Endothelial cell of hepatic sinusoid (primary cell): ENCODE measurements around the gene FETUB.
"Not testable (repeated sequence)": the region's sequence is repeated elsewhere in the genome, so short reads cannot be mapped to it uniquely, and the experiment has no call there.

Experiments used
- in situ Hi-C: cut with HindIII; loops from 2 replicates; pipeline ENCODE4 v1.10.0; 2017; ENCODE audit warnings: low sequenced_read_pairs

FETUB gene

DNA sequence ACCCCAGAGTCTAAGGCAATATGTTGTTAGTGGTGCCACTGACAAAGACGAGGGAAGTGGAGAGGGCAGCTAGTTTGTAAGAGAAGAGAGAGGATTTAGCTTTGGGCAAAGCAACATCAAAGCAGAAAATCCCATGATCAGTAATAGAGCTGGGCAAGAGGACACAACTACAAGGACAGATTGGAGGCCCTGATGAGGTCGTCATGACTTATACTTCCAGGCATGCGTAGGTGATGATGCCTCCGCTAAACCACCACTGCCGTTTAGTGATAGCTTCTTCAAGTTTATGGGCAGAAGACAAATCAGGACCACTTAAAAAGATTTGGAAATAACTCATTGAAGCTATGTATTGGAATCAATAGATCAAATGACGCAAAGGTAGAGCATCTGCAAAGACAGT lies 28.2 kb downstream of the FETUB start:
- in situ Hi-C loops = no loop called here

DNA sequence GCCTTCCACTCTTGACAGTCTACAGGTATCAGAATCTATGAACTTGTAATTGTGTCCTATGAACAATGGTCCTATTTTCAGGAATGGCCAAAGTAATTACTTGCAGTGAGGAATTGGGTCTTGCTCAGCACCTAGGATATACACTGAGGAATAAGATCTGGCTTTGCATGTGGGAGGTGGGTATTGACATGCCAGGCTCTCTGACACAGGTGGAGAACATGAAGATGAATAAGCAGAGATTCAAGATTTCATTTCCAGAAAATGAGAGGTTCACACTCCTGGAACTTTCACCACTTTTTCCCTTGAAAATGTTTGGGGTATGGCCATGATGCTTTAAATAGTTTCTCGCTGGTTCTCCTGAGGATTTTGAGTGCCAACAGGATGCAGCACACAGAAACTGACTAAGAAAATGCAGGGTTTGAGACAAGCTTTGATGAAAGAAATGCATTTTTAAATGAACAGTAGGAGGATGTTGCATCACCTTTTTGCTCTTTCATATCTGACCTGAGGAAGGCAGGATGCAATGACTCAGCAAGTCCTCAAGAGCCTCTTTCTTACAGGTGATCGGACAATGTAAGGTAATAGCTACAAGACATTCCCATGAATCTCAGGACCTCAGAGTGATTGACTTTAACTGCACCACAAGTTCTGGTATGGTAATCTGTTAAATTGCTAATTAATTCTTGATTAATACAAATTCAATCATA lies 29.3 kb downstream of the FETUB start:
- in situ Hi-C loops = no loop called here

DNA sequence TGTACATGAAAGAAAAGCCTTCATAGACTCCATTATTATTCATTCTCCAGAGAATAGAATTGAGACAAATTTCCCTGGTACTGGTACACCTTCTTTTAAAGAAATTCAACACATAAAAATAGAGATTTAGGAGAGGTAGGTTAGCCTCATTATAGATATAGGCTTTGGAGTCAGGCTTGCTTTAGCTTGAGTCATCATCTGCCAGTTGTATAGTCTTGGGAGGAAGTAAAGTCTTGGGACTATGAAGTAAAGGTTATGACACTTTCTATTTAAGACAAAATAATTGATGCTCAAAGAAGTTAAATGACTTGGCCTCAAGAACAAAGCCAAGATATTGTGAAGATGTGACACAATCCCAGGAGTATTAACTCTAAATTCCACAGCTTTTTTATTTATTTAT lies 30.0 kb downstream of the FETUB start:
- in situ Hi-C loops = no loop called here

DNA sequence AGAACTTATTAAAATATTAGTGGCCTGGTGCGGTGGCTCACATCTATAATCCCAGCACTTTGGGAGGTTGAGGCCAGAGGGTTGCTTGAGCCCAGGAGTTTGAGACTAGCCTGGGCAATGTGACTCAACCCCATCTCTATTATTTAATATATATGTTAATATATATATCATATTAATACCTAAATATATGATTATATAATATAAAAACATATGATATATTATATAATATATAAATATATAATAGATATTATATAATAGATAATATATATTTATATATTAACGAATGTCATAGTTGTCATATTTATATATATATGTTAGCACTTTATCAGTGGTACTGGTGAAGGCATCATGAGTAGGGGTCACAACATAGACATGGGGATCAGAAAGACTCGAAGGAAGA lies 30.9 kb downstream of the FETUB start:
- in situ Hi-C loops = no loop called here

DNA sequence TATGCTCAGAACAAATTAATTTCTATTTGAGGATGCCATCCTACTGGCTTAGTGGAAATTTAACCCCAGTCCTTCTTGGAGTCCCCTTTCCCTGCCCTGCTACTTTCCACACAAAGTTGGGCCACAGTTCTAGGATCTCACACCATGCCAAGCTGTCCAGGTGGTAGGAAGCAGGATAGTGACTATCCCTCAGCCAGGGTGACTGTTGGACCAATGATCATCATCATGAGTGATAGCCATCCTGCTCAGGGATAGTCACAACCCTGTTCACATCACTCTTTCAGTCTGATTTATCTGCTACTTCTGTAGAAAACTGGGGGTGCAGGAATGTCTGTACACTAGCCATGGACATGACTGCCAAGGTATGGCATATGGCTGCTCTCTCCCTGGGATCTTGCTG lies 38.4 kb downstream of the FETUB start:
- in situ Hi-C loops = no loop called here

DNA sequence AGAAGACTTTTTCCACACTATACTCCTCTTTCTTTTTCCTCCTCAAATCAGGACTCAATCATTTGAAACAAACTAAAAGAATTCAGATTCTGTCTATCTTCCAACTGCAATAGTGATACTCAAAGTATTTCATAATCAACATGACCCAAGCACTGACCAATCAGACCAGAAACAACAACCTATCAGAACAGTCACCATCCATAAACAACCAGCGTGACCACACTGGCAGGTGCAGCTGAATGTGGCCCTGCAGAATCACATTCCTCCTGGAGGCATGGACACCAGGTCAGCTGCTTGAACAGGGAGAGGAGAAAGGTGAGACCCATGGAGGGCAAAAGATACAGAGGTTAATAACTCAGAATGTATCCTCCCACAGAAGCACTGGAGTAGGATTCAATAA lies 39.0 kb downstream of the FETUB start:
- in situ Hi-C loops = no loop called here

DNA sequence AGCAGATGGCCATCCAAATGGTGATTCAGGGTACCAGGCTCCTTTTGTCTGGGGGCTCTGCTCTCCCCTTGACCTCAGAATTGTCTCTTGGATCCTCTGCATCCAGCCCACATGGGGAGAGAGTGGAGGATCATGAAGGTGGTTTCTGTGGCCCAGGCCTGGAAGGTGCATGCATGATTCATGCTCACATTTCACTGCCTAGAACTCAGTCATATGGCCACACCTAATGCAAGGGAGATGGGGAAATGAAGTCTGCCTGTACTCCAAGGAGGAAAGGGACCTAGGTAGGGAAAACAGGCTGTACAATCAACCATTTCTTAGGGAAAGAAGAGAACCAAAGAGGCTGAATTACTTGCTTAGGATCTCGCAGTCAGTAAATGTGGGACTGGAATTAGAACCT lies 40.7 kb downstream of the FETUB start:
- in situ Hi-C loops = no loop called here

DNA sequence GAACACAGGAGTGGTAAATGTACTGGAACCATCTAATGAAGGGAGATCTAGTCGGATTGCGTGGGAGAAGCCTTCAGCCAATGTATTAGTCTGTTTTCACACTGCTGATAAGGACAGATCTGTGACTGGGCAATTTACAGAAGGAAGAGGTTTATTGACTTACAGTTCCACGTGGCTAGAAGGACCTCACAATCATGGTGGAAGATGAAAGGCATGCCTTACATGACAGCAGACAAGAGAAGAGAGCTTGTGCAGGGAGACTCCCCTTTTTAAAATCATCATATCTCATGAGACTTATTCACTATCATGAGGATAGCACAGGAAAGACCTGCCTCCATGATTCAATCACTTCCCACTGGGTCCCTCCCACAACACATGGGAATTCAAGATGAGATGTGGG lies 42.6 kb downstream of the FETUB start:
- in situ Hi-C loops = no loop called here

DNA sequence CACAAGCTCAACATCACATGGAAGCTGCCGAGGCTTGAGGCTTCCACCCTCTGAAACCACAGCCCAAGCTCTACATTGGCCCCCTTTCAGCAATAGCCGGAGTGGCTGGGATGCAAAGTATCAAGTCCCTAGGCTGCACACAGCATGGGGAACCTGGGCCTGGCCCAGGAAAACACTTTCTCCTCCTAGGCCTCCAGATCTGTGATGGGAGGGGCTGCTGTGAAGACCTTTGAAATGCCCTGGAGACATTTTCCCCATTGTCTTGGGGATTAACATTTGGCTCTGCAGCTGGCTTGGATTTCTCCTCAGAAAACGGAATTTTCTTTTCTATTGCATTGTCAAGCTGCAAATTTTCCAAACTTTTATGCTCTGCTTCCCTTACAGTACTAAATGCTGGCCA lies 43.8 kb downstream of the FETUB start:
- in situ Hi-C loops = no loop called here

DNA sequence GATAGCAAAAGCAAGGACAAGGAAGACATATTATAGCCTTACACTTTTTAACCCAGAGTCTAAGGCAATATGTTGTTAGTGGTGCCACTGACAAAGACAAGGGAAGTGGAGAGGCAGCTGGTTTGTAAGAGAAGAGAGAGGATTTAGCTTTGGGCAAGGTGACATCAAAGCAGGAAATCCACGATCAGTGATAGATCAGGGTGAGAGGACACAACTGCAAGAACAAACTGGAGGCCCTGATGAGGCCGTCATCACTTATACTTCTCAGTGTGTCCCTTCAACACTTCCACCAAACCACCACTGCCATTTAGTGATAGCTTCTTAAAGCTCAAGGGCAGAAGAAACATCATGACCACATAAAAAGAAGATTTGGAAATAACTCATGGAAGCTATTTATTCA lies 46.3 kb downstream of the FETUB start:
- in situ Hi-C loops = not testable (repeated sequence)

DNA sequence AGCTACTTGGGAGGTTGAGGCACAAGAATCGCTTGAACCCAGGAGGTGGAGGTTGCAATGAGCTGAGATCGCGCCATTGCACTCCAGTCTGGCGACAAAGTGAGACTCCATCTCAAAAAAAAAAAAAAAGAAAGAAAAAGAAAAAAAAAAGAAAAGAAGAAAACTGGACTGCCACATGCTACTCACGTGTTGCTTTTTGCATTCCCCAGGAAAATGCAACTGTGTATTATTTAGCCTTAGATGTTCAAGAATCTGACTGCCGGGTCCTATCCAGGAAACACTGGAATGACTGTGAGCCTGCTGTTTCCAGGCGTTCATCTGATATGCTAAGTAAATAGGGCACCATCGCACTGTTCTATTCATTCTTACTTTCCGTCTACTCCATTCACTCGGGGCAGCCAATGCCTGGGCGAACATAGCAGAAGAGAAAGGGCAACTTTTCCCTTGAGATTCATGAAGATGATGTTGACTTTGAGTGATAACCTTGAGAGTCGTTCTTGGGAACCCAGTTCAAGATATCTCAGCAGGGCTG lies 47.0 kb downstream of the FETUB start:
- in situ Hi-C loops = no loop called here

DNA sequence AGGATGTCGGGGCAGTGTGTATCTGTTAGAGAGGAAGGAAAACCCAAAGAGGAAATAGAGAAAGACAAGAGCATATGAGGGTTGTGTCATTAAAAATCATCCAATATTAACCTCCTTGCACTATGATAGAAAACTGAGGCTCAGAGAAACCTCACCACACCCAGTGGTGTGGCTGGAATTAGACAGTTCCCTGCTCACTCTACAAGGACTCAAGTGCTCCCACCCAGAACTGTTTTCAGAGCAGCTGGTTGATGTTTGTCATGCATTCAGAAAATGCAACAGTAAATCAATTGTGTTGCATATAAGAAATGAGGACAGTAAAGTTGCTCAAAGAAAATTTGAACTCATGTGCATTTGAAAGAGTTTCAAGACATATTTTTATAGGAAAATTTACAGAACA lies 50.1 kb downstream of the FETUB start:
- in situ Hi-C loops = not testable (repeated sequence)

DNA sequence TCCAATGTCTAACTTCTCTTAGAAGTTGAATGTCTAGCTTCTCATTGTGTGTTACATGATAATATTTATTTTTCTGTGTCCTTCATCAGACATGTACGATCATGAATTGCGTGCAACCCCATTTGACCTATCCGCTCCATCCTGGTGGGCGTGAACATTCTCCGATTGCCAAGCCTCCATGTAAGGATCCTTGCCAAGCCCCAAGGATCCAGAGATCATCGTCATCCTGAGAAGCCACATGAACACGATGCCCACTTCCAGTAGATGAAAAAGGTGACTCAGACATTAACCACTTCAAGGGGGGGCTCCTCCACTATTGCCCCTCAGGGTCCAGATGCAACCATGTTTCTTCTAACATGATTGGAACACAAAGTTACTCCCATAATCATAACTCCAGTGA lies 51.5 kb downstream of the FETUB start:
- in situ Hi-C loops = no loop called here

DNA sequence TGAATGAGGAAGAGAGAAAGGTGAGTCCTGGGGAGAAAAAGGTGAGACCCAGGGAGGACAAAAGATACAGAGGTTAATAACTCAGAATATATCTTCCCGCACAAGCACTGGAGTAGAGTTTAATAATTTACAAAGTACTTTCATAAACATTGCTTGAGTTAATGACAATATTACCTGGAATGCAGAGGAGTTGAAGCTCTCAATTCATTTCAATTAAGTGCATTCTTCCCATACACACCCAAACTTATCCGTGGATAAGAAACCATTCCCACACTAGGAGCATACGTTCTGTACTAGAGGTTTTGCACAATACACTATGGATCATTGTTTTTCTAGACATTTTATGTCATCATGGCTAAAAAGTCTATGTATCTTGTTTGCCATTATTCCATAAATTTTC lies 53.6 kb downstream of the FETUB start:
- in situ Hi-C loops = no loop called here

DNA sequence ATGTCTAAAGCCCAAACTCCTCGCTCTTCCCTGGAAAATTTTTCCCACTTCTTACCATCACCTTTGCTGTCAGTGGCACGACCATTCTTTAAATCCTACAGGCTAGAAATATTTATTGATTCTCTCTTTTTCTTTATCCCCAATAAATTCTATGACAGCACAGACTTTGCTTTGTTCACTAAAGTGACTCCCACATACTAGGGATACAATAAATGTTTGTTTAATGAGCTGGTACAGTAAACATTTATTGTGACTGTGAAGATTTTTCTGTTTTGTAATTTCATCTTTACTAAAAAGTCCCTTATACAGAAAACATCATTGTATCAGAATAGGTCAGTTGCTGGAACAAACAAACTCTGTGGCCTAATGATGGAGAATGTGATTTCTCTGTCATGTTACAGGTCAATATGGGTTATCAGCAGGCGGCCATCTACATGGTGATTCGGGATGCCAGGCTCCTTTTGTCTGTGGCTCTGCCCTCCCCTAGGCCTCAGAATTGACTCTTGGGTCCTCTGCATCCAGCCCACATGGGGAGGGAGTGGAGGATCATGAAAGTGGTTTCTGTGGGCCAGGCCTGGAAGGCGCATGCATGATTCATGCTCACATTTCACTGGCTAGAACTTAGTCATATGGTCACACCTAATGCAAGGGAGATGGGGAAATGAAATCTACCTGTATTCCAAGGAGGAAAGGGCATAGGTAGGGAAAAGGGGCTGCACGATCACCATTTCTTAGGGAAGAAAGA lies 54.3 kb downstream of the FETUB start:
- in situ Hi-C loops = no loop called here

DNA sequence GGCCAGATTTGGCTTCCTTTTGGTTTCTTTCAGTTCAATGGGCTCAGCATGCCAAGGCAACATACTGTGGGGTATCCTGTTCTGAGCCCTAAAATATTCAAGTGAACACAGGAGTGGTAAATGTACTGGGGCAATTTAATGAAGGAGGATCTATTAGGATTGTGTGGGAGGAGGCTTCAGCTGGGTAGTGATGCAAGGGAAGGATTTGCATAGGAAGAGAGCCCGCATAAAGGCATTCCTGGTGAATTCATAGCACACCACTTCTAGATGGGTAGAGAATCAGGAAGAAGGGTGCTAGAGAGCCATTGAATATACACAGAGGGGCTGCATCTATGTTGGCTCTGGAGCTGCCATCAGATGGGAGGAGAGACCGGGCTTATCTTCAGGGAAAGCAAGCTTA lies 56.3 kb downstream of the FETUB start:
- in situ Hi-C loops = no loop called here

DNA sequence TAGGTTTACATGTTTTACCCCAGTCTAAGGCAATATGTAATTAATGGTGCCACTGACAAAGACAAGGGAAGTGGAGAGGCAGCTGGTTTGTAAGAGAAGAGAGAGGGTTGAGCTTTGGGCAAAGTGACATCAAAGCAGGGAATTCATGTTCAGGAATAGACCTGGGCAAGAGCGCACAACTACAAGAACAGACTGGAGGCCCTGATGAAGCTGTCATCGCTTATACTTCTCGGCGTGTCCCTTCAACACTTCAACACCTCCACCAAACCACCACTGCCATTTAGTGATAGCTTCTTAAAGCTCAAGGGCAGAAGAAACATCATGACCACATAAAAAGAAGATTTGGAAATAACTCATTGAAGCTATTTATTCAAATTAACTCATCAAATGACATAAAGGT lies 57.3 kb downstream of the FETUB start:
- in situ Hi-C loops = no loop called here

DNA sequence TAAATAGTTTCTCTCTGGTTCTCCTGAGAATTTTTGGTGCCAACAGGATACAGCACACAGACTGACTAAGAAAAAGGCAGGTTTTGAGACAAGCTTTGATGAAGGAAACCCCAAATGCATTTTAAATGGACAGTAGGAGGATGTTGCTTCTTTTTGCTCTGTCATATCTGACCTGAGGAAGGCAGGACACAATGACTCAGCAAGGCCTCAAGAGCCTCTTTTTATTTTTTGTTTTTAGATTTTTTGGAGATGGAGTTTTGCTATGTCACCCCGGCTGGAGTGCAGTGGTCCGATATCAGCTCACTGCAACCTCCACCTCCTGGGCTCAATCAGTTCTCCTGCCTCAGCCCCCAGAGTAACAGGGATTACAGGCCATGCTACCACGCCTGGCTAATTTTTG lies 60.1 kb downstream of the FETUB start:
- in situ Hi-C loops = no loop called here

DNA sequence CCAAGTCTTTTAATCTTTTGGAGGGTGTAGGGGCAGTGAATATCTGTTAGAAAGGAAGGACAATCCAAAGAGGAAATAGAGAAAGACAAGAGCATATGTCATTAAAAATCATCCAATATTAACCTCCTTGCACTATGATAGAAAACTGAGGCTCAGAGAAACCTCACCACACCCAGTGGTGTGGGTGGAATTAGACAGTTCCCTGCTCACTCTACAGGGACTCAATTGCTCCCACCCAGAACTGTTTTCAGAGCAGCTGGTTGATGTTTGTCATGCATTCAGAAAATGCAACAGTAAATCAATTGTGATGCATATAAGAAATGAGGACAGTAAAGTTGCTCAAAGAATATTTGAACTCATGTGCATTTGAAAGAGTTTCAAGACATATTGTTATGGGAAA lies 62.3 kb downstream of the FETUB start:
- in situ Hi-C loops = not testable (repeated sequence)
